H9 (cell line): Measurements from ENCODE around the gene RAB3GAP2. TPM values are rescaled to one million over a fixed set of nuclear protein-coding genes. Genes with fewer than 3 reads are reported as not detected.

Source experiments
- DNase-seq: peaks from one replicate; pipeline ENCODE4 v3.0.0-alpha.2; 2017
- H2AFZ ChIP-seq: one replicate; pipeline ENCODE4 v1.6.1; 2013; ENCODE audit warnings: mild to moderate bottlenecking, low read length, control low read depth, moderate library complexity
- H2AK5ac ChIP-seq: 2 replicates; pipeline ENCODE4 v1.6.1; 2013; ENCODE audit warnings: low read length, control low read depth, mixed read lengths; ENCODE audit not compliant: insufficient read length
- H2BK120ac ChIP-seq: one replicate; pipeline ENCODE4 v1.6.1; 2013; ENCODE audit warnings: low read depth, mild to moderate bottlenecking, low read length, control low read depth, inconsistent platforms; ENCODE audit not compliant: poor library complexity, severe bottlenecking
- H2BK12ac ChIP-seq: 2 replicates; pipeline ENCODE4 v1.6.1; 2013; ENCODE audit warnings: low read length, control low read depth, mixed read lengths, low read depth; ENCODE audit not compliant: insufficient read length
- H2BK15ac ChIP-seq: 2 replicates; pipeline ENCODE4 v1.6.1; 2013; ENCODE audit warnings: low read depth, low read length, control low read depth
- H2BK20ac ChIP-seq: one replicate; pipeline ENCODE4 v1.6.1; 2013; ENCODE audit warnings: low read depth, mild to moderate bottlenecking, low read length, control low read depth, inconsistent platforms; ENCODE audit not compliant: poor library complexity, severe bottlenecking
- H2BK5ac ChIP-seq: 2 replicates; pipeline ENCODE4 v1.6.1; 2013; ENCODE audit warnings: low read length, control low read depth, mixed read lengths; ENCODE audit not compliant: insufficient read length
- H3K14ac ChIP-seq: 2 replicates; pipeline ENCODE4 v1.6.1; 2013; ENCODE audit warnings: low read length, control low read depth; ENCODE audit not compliant: insufficient read depth
- H3K18ac ChIP-seq: 2 replicates; pipeline ENCODE4 v1.6.1; 2013; ENCODE audit warnings: low read depth, mild to moderate bottlenecking, mixed read lengths, low read length, control low read depth; ENCODE audit not compliant: insufficient read length
- H3K23ac ChIP-seq: 2 replicates; pipeline ENCODE4 v1.6.1; 2013; ENCODE audit warnings: low read length, control low read depth, mixed read lengths, low read depth; ENCODE audit not compliant: insufficient read length
- H3K23me2 ChIP-seq: 2 replicates; pipeline ENCODE4 v1.6.1; 2013; ENCODE audit warnings: low read depth, mild to moderate bottlenecking, mixed read lengths, low read length, control low read depth; ENCODE audit not compliant: insufficient read length, poor library complexity, severe bottlenecking
- H3K27ac ChIP-seq: 2 replicates; pipeline ENCODE4 v1.5.1; 2013; ENCODE audit warnings: low read length, control low read depth, mixed read lengths, low read depth; ENCODE audit not compliant: insufficient read length
- H3K27me3 ChIP-seq: 2 replicates; pipeline ENCODE4 v1.6.1; 2013; ENCODE audit warnings: low read length, control low read depth, inconsistent platforms; ENCODE audit not compliant: insufficient read depth
- H3K4ac ChIP-seq: 2 replicates; pipeline ENCODE4 v1.6.1; 2013; ENCODE audit warnings: low read depth, mild to moderate bottlenecking, control low read depth, inconsistent platforms, low read length, moderate library complexity
- H3K4me1 ChIP-seq: 2 replicates; pipeline ENCODE4 v1.6.1; 2013; ENCODE audit warnings: low read length, control low read depth, inconsistent platforms; ENCODE audit not compliant: insufficient read depth
- H3K4me2 ChIP-seq: 2 replicates; pipeline ENCODE4 v1.6.1; 2013; ENCODE audit warnings: low read length, control low read depth, mixed read lengths; ENCODE audit not compliant: insufficient read length, insufficient read depth
- H3K56ac ChIP-seq: 2 replicates; pipeline ENCODE4 v1.6.1; 2013; ENCODE audit warnings: low read depth, mild to moderate bottlenecking, mixed read lengths, low read length, control low read depth; ENCODE audit not compliant: insufficient read length
- H3K79me1 ChIP-seq: 2 replicates; pipeline ENCODE4 v1.6.1; 2013; ENCODE audit warnings: low read depth, mild to moderate bottlenecking, moderate library complexity, low read length, control low read depth, inconsistent platforms; ENCODE audit not compliant: insufficient read depth, poor library complexity, severe bottlenecking
- H3K79me2 ChIP-seq: 2 replicates; pipeline ENCODE4 v1.6.1; 2013; ENCODE audit warnings: low read length, control low read depth, inconsistent platforms; ENCODE audit not compliant: insufficient read depth
- H3K9ac ChIP-seq: 2 replicates; pipeline ENCODE4 v1.6.1; 2013; ENCODE audit warnings: low read length, control low read depth, mixed read lengths; ENCODE audit not compliant: insufficient read length; ENCODE audit errors: extremely low read depth
- H3K9me3 ChIP-seq: one replicate; pipeline ENCODE4 v1.6.1; 2013; ENCODE audit warnings: low read depth, low read length, inconsistent platforms; ENCODE audit not compliant: control insufficient read depth
- H3T11ph ChIP-seq: one replicate; pipeline ENCODE4 v1.6.1; 2013; ENCODE audit warnings: mild to moderate bottlenecking, low read length, control low read depth, inconsistent platforms
- H4K20me1 ChIP-seq: one replicate; pipeline ENCODE4 v1.6.1; 2013; ENCODE audit not compliant: control insufficient read depth, insufficient read length, insufficient read depth
- H4K5ac ChIP-seq: 2 replicates; pipeline ENCODE4 v1.6.1; 2013; ENCODE audit warnings: low read depth, mild to moderate bottlenecking, mixed read lengths, low read length, control low read depth; ENCODE audit not compliant: insufficient read length
- H4K8ac ChIP-seq: replicated peaks from 2 replicates; pipeline ENCODE4 v1.6.1; 2013; ENCODE audit warnings: low read length, control low read depth, mixed read lengths, low read depth; ENCODE audit not compliant: insufficient read length
- H4K91ac ChIP-seq: 2 replicates; pipeline ENCODE4 v1.6.1; 2013; ENCODE audit warnings: low read depth, mild to moderate bottlenecking, moderate library complexity, mixed read lengths, low read length, control low read depth; ENCODE audit not compliant: insufficient read length
- H3K27ac Mint-ChIP-seq, 3 experiments: 2 replicates in 2 of 3; 3 replicates in 1 of 3; pipeline ENCODE4 v1.8.0; 2020 to 2021; ENCODE audit warnings: mixed read lengths in 3 of 3, mild to moderate bottlenecking in 1 of 3, moderate library complexity in 1 of 3
- H3K27me3 Mint-ChIP-seq: 2 replicates; pipeline ENCODE4 v1.8.0; 2021; ENCODE audit warnings: low read depth, mild to moderate bottlenecking, moderate library complexity, mixed read lengths
- H3K36me3 Mint-ChIP-seq, 3 experiments: 2 replicates in 2 of 3; 3 replicates in 1 of 3; pipeline ENCODE4 v1.8.0; 2020 to 2021; ENCODE audit warnings: low read depth in 3 of 3, mixed read lengths in 3 of 3; ENCODE audit not compliant: insufficient read depth in 1 of 3
- H3K4me1 Mint-ChIP-seq, 2 experiments: 2 replicates each; pipeline ENCODE4 v1.8.0; 2020; ENCODE audit warnings: mixed read lengths in 2 of 2
- H3K4me3 Mint-ChIP-seq, 2 experiments: 2 replicates in 1 of 2; 3 replicates in 1 of 2; pipeline ENCODE4 v1.8.0; 2020 to 2021; ENCODE audit warnings: mild to moderate bottlenecking in 2 of 2, mixed read lengths in 2 of 2, moderate library complexity in 1 of 2
- H3K9me3 Mint-ChIP-seq, 2 experiments: 2 replicates in 1 of 2; 3 replicates in 1 of 2; pipeline ENCODE4 v1.8.0; 2020; ENCODE audit warnings: mild to moderate bottlenecking in 2 of 2, mixed read lengths in 2 of 2, moderate library complexity in 1 of 2
- WGBS: extraction: QIAGEN DNeasy Blood & Tissue Kit; methylation state at CpG from one replicate; pipeline ENCODE4 v1.1.7; 2013; ENCODE audit warnings: missing lambda C conversion rate, low lambda C conversion rate, mixed read lengths; ENCODE audit not compliant: insufficient read length; ENCODE audit errors: extremely low coverage; 5-methylcytosine and 5-hydroxymethylcytosine counted together
- total RNA-seq: library from RNA; stranded (reverse); gene quantifications from 2 replicates; pipeline ENCODE4 v1.2.1, GENCODE V29; 2021
- TF ChIP-seq, protein P1 (sequence below): fragments of 200-600 bp; sonication (generic); conservative IDR thresholded peaks from 3 replicates; pipeline ENCODE4 v1.8.0; 2021; ENCODE audit warnings: antibody characterized with exemption, mild to moderate bottlenecking

The RAB3GAP2 gene
- total RNA-seq, 1 experiment from 2014 or later, result 48.3 TPM

DNA sequence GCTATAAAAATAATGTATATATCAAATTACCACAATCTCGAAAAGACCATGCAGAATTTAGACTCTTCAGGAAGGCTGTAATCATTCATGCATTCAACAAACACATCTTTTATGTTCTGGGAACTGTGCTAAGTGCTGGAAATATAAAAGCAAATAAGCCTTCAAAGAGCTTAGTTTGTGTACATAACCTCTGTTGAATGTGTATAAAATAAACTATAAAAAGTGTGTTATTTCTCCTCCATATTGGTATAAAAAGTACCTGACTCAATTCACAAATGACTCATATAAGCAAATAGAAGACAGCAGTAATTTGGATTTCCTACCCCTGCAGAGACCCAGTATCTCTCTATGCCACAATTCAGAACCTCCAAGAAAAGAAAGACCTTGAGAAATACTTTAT lies 36.8 kb downstream of the RAB3GAP2 start:
- H3K27me3 Mint-ChIP-seq, result no peaks in the 10 kb centered on the region
- H3K4ac ChIP-seq, result no peak overlapping the region
- no peaks in the 10 kb centered on the region for H3K23me2 ChIP-seq
- H3K9ac ChIP-seq, result no peak overlapping the region
- H2BK15ac ChIP-seq, result no peak overlapping the region
- H3T11ph ChIP-seq, result no peak overlapping the region
- H3K56ac ChIP-seq, result no peak overlapping the region
- no peak overlapping the region for H2BK12ac ChIP-seq
- peaks cover 2% of the 10 kb centered on the region; the same call in 1 of the 2 replicates for H3K79me2 ChIP-seq
- H3K4me1 Mint-ChIP-seq, result peaks cover 30 to 34% of the 10 kb centered on the region in 2 experiments
- H2BK5ac ChIP-seq, result no peak overlapping the region
- no peak overlapping the region for H4K8ac ChIP-seq
- no peak overlapping the region for H3K23ac ChIP-seq
- H3K18ac ChIP-seq, result no peak overlapping the region
- no peak overlapping the region for H4K5ac ChIP-seq
- no peaks in the 10 kb centered on the region for H3K9me3 ChIP-seq
- peak overlapping the region in 1 of 3 experiments; percentile 82; a peak in 2 of 7 replicates for H3K27ac Mint-ChIP-seq
- H3K27ac ChIP-seq, result no peak overlapping the region
- H2BK120ac ChIP-seq, result no peak overlapping the region
- peaks cover 0 to 4% (median 2%) of the 10 kb centered on the region in 3 experiments; a peak in 4 of 7 replicates for H3K36me3 Mint-ChIP-seq
- H3K79me1 ChIP-seq, result peaks cover 3% of the 10 kb centered on the region
- no peak overlapping the region for H2BK20ac ChIP-seq
- WGBS, result no CpG with 5 or more reads among the region's 1 CpG
- no peak overlapping the region for H3K14ac ChIP-seq
- H3K4me2 ChIP-seq, result no peak overlapping the region
- TF ChIP-seq, protein P1, sequence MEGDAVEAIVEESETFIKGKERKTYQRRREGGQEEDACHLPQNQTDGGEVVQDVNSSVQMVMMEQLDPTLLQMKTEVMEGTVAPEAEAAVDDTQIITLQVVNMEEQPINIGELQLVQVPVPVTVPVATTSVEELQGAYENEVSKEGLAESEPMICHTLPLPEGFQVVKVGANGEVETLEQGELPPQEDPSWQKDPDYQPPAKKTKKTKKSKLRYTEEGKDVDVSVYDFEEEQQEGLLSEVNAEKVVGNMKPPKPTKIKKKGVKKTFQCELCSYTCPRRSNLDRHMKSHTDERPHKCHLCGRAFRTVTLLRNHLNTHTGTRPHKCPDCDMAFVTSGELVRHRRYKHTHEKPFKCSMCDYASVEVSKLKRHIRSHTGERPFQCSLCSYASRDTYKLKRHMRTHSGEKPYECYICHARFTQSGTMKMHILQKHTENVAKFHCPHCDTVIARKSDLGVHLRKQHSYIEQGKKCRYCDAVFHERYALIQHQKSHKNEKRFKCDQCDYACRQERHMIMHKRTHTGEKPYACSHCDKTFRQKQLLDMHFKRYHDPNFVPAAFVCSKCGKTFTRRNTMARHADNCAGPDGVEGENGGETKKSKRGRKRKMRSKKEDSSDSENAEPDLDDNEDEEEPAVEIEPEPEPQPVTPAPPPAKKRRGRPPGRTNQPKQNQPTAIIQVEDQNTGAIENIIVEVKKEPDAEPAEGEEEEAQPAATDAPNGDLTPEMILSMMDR, result no peak
- H2AK5ac ChIP-seq, result no peak overlapping the region
- H3K4me1 ChIP-seq, result no peaks in the 10 kb centered on the region; the same call in 1 of the 2 replicates
- H3K4me3 Mint-ChIP-seq, result no peak overlapping the region
- H3K9me3 Mint-ChIP-seq, result no peaks in the 10 kb centered on the region
- no peaks in the 10 kb centered on the region for H3K27me3 ChIP-seq
- no peak overlapping the region for H2AFZ ChIP-seq
- no peak overlapping the region for H4K91ac ChIP-seq
- H4K20me1 ChIP-seq, result no peaks in the 10 kb centered on the region
- no peak for DNase-seq
